HepG2 (cell line): Measurements from ENCODE around the gene CDK5R1. TPM values are rescaled to one million over a fixed set of nuclear protein-coding genes. Genes with fewer than 3 reads are reported as not detected.
A peak's percentile ranks its signal among the peaks of the same experiment; 100 is the strongest.

Source experiments
- BRCA1 ChIP-seq: sonication (generic); formaldehyde crosslinking; IDR thresholded peaks from 2 replicates; pipeline ENCODE4 v1.4.0; 2020; ENCODE audit warnings: missing genetic modification reagents
- CREM ChIP-seq, 2 experiments: sonication (generic) in 1 of 2; formaldehyde crosslinking in 1 of 2; IDR thresholded peaks; 2 replicates each; pipeline versions ENCODE4 v1.4.0 to v1.6.1; 2016 to 2020; ENCODE audit warnings: antibody characterized with exemption in 1 of 2, mild to moderate bottlenecking in 1 of 2, missing genetic modification reagents in 1 of 2
- ELF3 ChIP-seq: IDR thresholded peaks from 2 replicates; pipeline ENCODE4 v1.6.1; 2016; ENCODE audit warnings: missing genetic modification reagents, missing compliant biosample characterization
- IRX3 ChIP-seq: sonication (generic); formaldehyde crosslinking; IDR thresholded peaks from 2 replicates; pipeline ENCODE4 v1.8.1; 2023; ENCODE audit warnings: mild to moderate bottlenecking, low read depth, missing genetic modification reagents, borderline replicate concordance
- KDM4B ChIP-seq: sonication (generic); formaldehyde crosslinking; IDR thresholded peaks from 2 replicates; pipeline ENCODE4 v1.4.0; 2020; ENCODE audit warnings: missing genetic modification reagents
- NFYC ChIP-seq: IDR thresholded peaks from 2 replicates; pipeline ENCODE4 v1.6.1; 2016; ENCODE audit warnings: missing genetic modification reagents, missing compliant biosample characterization
- PHB2 ChIP-seq: fragments of 450-650 bp; IDR thresholded peaks from 2 replicates; pipeline ENCODE4 v1.6.1; 2018; ENCODE audit not compliant: partially characterized antibody
- SOX13 ChIP-seq, 3 experiments: fragments of 450-650 bp in 1 of 3; sonication (generic) in 1 of 3; formaldehyde crosslinking in 1 of 3; IDR thresholded peaks in 2 of 3; conservative IDR thresholded peaks in 1 of 3; 2 replicates each; pipeline versions ENCODE4 v1.5.0 to v1.6.1; 2016 to 2020; ENCODE audit warnings: antibody characterized with exemption in 1 of 3, mild to moderate bottlenecking in 1 of 3, missing compliant biosample characterization in 1 of 3, missing genetic modification reagents in 1 of 3, moderate library complexity in 1 of 3
- SP5 ChIP-seq: IDR thresholded peaks from 2 replicates; pipeline ENCODE4 v1.6.1; 2016; ENCODE audit warnings: low read depth, borderline replicate concordance
- TGIF2 ChIP-seq: IDR thresholded peaks from 2 replicates; pipeline ENCODE4 v1.6.1; 2016; ENCODE audit warnings: control low read depth, missing compliant biosample characterization
- ZNF746 ChIP-seq: sonication (generic); formaldehyde crosslinking; IDR thresholded peaks from 2 replicates; pipeline ENCODE4 v1.8.0; 2022; ENCODE audit warnings: mild to moderate bottlenecking, missing genetic modification reagents
- ZNF761 ChIP-seq: sonication (generic); formaldehyde crosslinking; conservative IDR thresholded peaks from 2 replicates; pipeline ENCODE4 v1.4.0; 2020; ENCODE audit warnings: mild to moderate bottlenecking, missing genetic modification reagents
- ZNF790 ChIP-seq: sonication (generic); formaldehyde crosslinking; IDR thresholded peaks from 2 replicates; pipeline ENCODE4 v1.8.0; 2022; ENCODE audit warnings: missing genetic modification reagents, mild to moderate bottlenecking, borderline replicate concordance
- ZSCAN21 ChIP-seq: sonication (generic); formaldehyde crosslinking; IDR thresholded peaks from 2 replicates; pipeline ENCODE4 v1.8.0; 2022; ENCODE audit warnings: mild to moderate bottlenecking, missing genetic modification reagents, moderate library complexity, borderline replicate concordance
- polyA plus RNA-seq, 8 experiments: library from polyadenylated mRNA; depleted of rRNA in 3 of 8; stranded (reverse) in 7 of 8; unstranded in 1 of 8; fragments of >200 nt; fragmentation: Illumina TruSeq in 4 of 8; extraction: Trizol in 4 of 8; gene quantifications; 2 replicates each; pipeline versions ENCODE4 v1.2.1 to v1.2.3, GENCODE V29; 2011 to 2016; ENCODE audit warnings: low read depth in 4 of 8, missing spikeins in 1 of 8, mixed read lengths in 1 of 8; ENCODE audit not compliant: insufficient read depth in 1 of 8
- total RNA-seq, 5 experiments: library from RNA; depleted of rRNA; stranded (reverse); fragments of >200 nt; fragmentation: Illumina TruSeq; extraction: Trizol; gene quantifications; 2 replicates each; pipeline ENCODE4 v1.2.3, GENCODE V29; 2016; ENCODE audit warnings: low read depth in 1 of 5
- TF ChIP-seq, protein P1 (sequence below): sonication (generic); formaldehyde crosslinking; IDR thresholded peaks from 2 replicates; pipeline ENCODE4 v1.5.1; 2020; ENCODE audit warnings: mild to moderate bottlenecking, missing genetic modification reagents, borderline replicate concordance
- TF ChIP-seq, protein P2 (sequence below): sonication (generic); formaldehyde crosslinking; IDR thresholded peaks from 2 replicates; pipeline ENCODE4 v1.8.0; 2022; ENCODE audit warnings: low read depth, missing genetic modification reagents
- TF ChIP-seq, protein P3 (sequence below): sonication (generic); formaldehyde crosslinking; conservative IDR thresholded peaks from 2 replicates; pipeline ENCODE4 v1.4.0; 2020; ENCODE audit warnings: missing genetic modification reagents
- TF ChIP-seq, protein P4 (sequence below): sonication (generic); formaldehyde crosslinking; IDR thresholded peaks from 2 replicates; pipeline ENCODE4 v1.5.0; 2020; ENCODE audit warnings: missing genetic modification reagents

CDK5R1 gene
- total and polyA plus RNA-seq, 2 of the 13 experiments (the other 11 are each of a cell fraction or from before 2014, with no cell fraction given): 1.1 to 3.9 TPM

DNA sequence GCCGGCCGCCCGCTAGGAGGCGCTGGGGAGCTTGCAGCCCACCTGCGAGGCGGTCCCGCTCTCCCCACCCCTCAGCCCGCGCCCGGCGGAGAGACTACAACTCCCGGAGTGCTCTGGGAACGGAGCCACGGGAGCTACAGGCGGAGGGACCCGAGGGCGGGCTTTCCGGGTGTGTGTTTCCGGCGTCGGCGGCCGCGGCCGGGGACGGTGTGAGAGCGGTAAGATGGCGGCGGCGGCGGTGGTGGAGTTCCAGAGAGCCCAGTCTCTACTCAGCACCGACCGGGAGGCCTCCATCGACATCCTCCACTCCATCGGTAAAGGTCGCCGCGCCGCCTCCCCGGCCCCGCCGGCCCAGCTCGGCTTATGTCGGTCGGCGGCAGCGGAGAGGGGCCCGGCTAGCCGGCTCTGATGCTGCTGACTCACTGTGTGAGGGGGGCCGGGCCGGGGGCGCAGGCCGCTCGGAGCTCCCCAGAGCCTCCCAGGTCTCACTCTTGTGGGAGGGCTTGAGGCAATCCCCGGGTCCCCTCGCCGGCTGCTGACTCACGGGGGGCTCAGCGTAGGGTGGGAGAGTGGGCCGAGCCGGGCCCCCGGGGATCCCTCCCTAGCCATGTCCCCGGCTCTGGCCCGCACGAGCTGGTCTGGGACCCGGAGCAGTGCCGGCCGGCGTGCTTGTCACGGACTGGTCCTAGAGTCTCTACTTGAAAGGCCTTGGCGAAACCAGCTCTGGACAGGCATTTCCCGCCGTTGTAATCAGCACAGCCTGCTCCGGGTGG, 42.3 kb upstream of the CDK5R1 start, which contains the start of gene PSMD11 (continued):
- TF ChIP-seq, protein P1, sequence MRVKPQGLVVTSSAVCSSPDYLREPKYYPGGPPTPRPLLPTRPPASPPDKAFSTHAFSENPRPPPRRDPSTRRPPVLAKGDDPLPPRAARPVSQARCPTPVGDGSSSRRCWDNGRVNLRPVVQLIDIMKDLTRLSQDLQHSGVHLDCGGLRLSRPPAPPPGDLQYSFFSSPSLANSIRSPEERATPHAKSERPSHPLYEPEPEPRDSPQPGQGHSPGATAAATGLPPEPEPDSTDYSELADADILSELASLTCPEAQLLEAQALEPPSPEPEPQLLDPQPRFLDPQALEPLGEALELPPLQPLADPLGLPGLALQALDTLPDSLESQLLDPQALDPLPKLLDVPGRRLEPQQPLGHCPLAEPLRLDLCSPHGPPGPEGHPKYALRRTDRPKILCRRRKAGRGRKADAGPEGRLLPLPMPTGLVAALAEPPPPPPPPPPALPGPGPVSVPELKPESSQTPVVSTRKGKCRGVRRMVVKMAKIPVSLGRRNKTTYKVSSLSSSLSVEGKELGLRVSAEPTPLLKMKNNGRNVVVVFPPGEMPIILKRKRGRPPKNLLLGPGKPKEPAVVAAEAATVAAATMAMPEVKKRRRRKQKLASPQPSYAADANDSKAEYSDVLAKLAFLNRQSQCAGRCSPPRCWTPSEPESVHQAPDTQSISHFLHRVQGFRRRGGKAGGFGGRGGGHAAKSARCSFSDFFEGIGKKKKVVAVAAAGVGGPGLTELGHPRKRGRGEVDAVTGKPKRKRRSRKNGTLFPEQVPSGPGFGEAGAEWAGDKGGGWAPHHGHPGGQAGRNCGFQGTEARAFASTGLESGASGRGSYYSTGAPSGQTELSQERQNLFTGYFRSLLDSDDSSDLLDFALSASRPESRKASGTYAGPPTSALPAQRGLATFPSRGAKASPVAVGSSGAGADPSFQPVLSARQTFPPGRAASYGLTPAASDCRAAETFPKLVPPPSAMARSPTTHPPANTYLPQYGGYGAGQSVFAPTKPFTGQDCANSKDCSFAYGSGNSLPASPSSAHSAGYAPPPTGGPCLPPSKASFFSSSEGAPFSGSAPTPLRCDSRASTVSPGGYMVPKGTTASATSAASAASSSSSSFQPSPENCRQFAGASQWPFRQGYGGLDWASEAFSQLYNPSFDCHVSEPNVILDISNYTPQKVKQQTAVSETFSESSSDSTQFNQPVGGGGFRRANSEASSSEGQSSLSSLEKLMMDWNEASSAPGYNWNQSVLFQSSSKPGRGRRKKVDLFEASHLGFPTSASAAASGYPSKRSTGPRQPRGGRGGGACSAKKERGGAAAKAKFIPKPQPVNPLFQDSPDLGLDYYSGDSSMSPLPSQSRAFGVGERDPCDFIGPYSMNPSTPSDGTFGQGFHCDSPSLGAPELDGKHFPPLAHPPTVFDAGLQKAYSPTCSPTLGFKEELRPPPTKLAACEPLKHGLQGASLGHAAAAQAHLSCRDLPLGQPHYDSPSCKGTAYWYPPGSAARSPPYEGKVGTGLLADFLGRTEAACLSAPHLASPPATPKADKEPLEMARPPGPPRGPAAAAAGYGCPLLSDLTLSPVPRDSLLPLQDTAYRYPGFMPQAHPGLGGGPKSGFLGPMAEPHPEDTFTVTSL (CRISPR knock-in tag): 0 out of 2 replicates have a peak, but pooled peaks have one; percentile 22
- TF ChIP-seq PHB2: no peak
- TF ChIP-seq, protein P2, sequence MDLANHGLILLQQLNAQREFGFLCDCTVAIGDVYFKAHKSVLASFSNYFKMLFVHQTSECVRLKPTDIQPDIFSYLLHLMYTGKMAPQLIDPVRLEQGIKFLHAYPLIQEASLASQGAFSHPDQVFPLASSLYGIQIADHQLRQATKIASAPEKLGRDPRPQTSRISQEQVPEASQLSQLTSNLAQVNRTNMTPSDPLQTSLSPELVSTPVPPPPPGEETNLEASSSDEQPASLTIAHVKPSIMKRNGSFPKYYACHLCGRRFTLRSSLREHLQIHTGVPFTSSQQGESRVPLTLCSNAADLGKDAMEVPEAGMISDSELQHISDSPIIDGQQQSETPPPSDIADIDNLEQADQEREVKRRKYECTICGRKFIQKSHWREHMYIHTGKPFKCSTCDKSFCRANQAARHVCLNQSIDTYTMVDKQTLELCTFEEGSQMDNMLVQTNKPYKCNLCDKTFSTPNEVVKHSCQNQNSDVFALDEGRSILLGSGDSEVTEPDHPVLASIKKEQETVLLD (CRISPR knock-in tag): peak; percentile 49; the same call in 1 of the 2 replicates
- 0 out of 2 replicates have a peak, but pooled peaks have one; percentile 50 for TF ChIP-seq TGIF2
- TF ChIP-seq, protein P3, sequence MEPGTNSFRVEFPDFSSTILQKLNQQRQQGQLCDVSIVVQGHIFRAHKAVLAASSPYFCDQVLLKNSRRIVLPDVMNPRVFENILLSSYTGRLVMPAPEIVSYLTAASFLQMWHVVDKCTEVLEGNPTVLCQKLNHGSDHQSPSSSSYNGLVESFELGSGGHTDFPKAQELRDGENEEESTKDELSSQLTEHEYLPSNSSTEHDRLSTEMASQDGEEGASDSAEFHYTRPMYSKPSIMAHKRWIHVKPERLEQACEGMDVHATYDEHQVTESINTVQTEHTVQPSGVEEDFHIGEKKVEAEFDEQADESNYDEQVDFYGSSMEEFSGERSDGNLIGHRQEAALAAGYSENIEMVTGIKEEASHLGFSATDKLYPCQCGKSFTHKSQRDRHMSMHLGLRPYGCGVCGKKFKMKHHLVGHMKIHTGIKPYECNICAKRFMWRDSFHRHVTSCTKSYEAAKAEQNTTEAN (CRISPR knock-in tag): 0 out of 2 replicates have a peak, but pooled peaks have one; percentile 17
- TF ChIP-seq ZNF746 (CRISPR knock-in tag): peak; percentile 67; the same call in 1 of the 2 replicates
- no peak for TF ChIP-seq ZNF790 (CRISPR knock-in tag)
- peak; percentile 32; the same call in 1 of the 2 replicates for TF ChIP-seq KDM4B (CRISPR knock-in tag)
- TF ChIP-seq ELF3 (CRISPR knock-in tag): peak; percentile 67; the same call in 1 of the 2 replicates
- TF ChIP-seq IRX3 (CRISPR knock-in tag): no peak
- peak; percentile 54; the same call in 1 of the 2 replicates for TF ChIP-seq SP5 (CRISPR knock-in tag)
- TF ChIP-seq, protein P4, sequence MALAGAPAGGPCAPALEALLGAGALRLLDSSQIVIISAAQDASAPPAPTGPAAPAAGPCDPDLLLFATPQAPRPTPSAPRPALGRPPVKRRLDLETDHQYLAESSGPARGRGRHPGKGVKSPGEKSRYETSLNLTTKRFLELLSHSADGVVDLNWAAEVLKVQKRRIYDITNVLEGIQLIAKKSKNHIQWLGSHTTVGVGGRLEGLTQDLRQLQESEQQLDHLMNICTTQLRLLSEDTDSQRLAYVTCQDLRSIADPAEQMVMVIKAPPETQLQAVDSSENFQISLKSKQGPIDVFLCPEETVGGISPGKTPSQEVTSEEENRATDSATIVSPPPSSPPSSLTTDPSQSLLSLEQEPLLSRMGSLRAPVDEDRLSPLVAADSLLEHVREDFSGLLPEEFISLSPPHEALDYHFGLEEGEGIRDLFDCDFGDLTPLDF: peak; percentile 77; the same call in 1 of the 2 replicates
- TF ChIP-seq NFYC (CRISPR knock-in tag): peak; percentile 79
- TF ChIP-seq ZSCAN21 (CRISPR knock-in tag): no peak
- TF ChIP-seq CREM (IDR thresholded peaks at IDR 0.05): peak; percentile 89
- TF ChIP-seq CREM (CRISPR knock-in tag; IDR thresholded peaks at IDR 0.05): no peak
- no peak for TF ChIP-seq SOX13 (IDR thresholded peaks at IDR 0.05)
- peak in 1 of 2 experiments; percentile 34; a peak in 1 of 4 replicates for TF ChIP-seq SOX13 (CRISPR knock-in tag; conservative IDR thresholded peaks at IDR 0.05 in 1 of 2, IDR thresholded peaks at IDR 0.05 in 1 of 2)
- 0 out of 2 replicates have a peak, but pooled peaks have one; percentile 13 for TF ChIP-seq BRCA1 (CRISPR knock-in tag)
- peak; percentile 88 for TF ChIP-seq ZNF761 (CRISPR knock-in tag)
